RKO (cell line): Measurements from ENCODE around the gene IFIT2.
"Not testable (repeated sequence)": the region's sequence is repeated elsewhere in the genome, so short reads cannot be mapped to it uniquely, and the experiment has no call there.

ENCODE experiments used
- DNase-seq: peaks from one replicate; pipeline ENCODE4 v3.0.0-alpha.2; 2016; ENCODE audit warnings: low spot score

Gene IFIT2

GRCh38 chr10:89308736-89309135 lies 6.9 kb downstream of the IFIT2 start:
- DNase-seq: no peak

GRCh38 chr10:89309156-89310055 lies 7.6 kb downstream of the IFIT2 start:
- DNase-seq: no peak

GRCh38 chr10:89310056-89310893 lies 8.4 kb downstream of the IFIT2 start:
- no peak for DNase-seq

GRCh38 chr10:89312973-89313372 lies 11.1 kb downstream of the IFIT2 start:
- no peak for DNase-seq

GRCh38 chr10:89314676-89315075 lies 12.8 kb downstream of the IFIT2 start:
- no peak for DNase-seq

GRCh38 chr10:89318047-89318446 lies 16.2 kb downstream of the IFIT2 start:
- not testable (repeated sequence) for DNase-seq

- not testable (repeated sequence) for DNase-seq
Observed at GRCh38 chr10:89325081-89325480, 23.2 kb downstream of the IFIT2 start.

GRCh38 chr10:89325856-89326255 lies 24.0 kb downstream of the IFIT2 start:
- not testable (repeated sequence) for DNase-seq

GRCh38 chr10:89327803-89328441 lies 26.1 kb downstream of the IFIT2 start, which contains the start of gene IFIT3:
Gene IFIT3, plus strand, starts transcription at chr10:89327997. Its CDS starts 77 bp downstream, at chr10:89328074.
- peak; percentile 86 for DNase-seq

GRCh38 chr10:89329151-89329550 lies 27.3 kb downstream of the IFIT2 start:
- no peak for DNase-seq

GRCh38 chr10:89330014-89330413 lies 28.2 kb downstream of the IFIT2 start:
- not testable (repeated sequence) for DNase-seq

GRCh38 chr10:89330537-89331212 lies 28.8 kb downstream of the IFIT2 start:
- no peak for DNase-seq

GRCh38 chr10:89331487-89332122 lies 29.8 kb downstream of the IFIT2 start:
- not testable (repeated sequence) for DNase-seq

GRCh38 chr10:89332123-89332633 lies 30.3 kb downstream of the IFIT2 start:
- no peak for DNase-seq

GRCh38 chr10:89335226-89335625 lies 33.4 kb downstream of the IFIT2 start:
- no peak for DNase-seq

GRCh38 chr10:89336241-89336640 lies 34.4 kb downstream of the IFIT2 start:
- no peak for DNase-seq

GRCh38 chr10:89337484-89337883 lies 35.6 kb downstream of the IFIT2 start:
- DNase-seq: peak; percentile 49

- no peak for DNase-seq
Observed at GRCh38 chr10:89338713-89339112, 36.9 kb downstream of the IFIT2 start.

- DNase-seq: no peak
Observed at GRCh38 chr10:89339875-89340274, 38.0 kb downstream of the IFIT2 start.

- no peak for DNase-seq
Observed at GRCh38 chr10:89341649-89342048, 39.8 kb downstream of the IFIT2 start.
